A549 treated with DMSO at 1 μM for 4 hours (cell line): ENCODE results near the gene FGF2. TPM values are rescaled to one million over a fixed set of nuclear protein-coding genes. Genes with fewer than 3 reads are reported as not detected.

ENCODE experiments used
- total RNA-seq: library from RNA; stranded (reverse); fragments of 200-300 nt; extraction: Qiagen RNA extraction; gene quantifications from 5 replicates; pipeline ENCODE4 v1.2.3, GENCODE V29; 2022; ENCODE audit warnings: low read depth

Gene FGF2
- 32.5 to 73.6 TPM (median 62.0 TPM) in 5 replicates for total RNA-seq

GRCh38 chr4:122826553-122827257 is at the start of gene FGF2:
Gene FGF2, plus strand, starts transcription at chr4:122826831. Its CDS starts 344 bp downstream, at chr4:122827175.

GRCh38 chr4:122921971-122922876 is 95.6 kb downstream of the FGF2 start, which contains the start of gene NUDT6:
Gene NUDT6, minus strand, starts transcription at chr4:122922597. Its CDS starts 25 bp downstream, at chr4:122922572.

Other genes with a start within 250 kb of the FGF2 start
- not detected in 5 replicates for gene IL21, start 205.8 kb upstream of the FGF2 start, total RNA-seq
- gene BBS12, start 94.1 kb upstream of the FGF2 start, total RNA-seq, result 2.7 to 3.7 TPM (median 3.0 TPM) in 5 replicates
- gene NUDT6, start 95.8 kb downstream of the FGF2 start, total RNA-seq, result 5.0 to 6.2 TPM (median 5.9 TPM) in 5 replicates